Mononuclear cell (primary cell): ENCODE data around the gene IL1B. TPM values are rescaled to one million over a fixed set of nuclear protein-coding genes. Genes with fewer than 3 reads are reported as not detected.

Experiments used
- H3K27me3 ChIP-seq: 2 replicates; pipeline ENCODE4 v1.6.0; 2011; ENCODE audit warnings: low read length, control low read depth; ENCODE audit not compliant: insufficient read depth
- H3K4me1 ChIP-seq: 2 replicates; pipeline ENCODE4 v1.5.1; 2011; ENCODE audit warnings: mild to moderate bottlenecking, low read length, control low read depth; ENCODE audit not compliant: insufficient read depth
- H3K4me3 ChIP-seq: 2 replicates; pipeline ENCODE4 v1.5.1; 2011; ENCODE audit warnings: mild to moderate bottlenecking, low read length, moderate library complexity
- H3K9me3 ChIP-seq: 2 replicates; pipeline ENCODE4 v1.5.1; 2011; ENCODE audit warnings: low read depth, mild to moderate bottlenecking, control low read depth, low read length
- total RNA-seq: library from RNA; depleted of rRNA; stranded (reverse); fragments of >200 nt; gene quantifications from one replicate; pipeline ENCODE4 v1.2.3, GENCODE V29; 2012

The IL1B gene
- total RNA-seq, 1 donor: 3,994 TPM

DNA sequence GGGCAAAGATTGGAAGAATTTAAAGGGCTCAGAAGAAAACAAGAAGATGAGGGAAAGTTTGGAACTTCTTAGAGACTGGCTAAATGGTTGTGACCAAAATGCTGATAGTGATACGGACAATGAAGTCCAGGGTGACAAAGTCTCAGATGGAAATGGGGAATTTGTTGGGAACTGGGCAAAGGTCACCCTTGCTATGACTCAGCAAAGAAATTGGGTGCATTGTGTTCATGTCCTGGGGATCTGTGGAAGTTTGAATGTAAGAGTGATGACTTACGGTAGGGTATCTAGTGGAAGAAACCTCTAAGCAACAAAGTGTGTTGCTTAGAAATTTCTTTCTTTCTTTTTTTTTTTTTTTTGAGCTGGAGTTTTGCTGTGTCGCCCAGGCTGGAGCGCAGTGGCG is 46.3 kb downstream of the IL1B start:
- Histone ChIP-seq H3K4me3 (no peak overlapping the region), H3K9me3 (no peaks in the 10 kb centered on the region), H3K27me3 (no peaks in the 10 kb centered on the region), H3K4me1 (peaks cover 52% of the 10 kb centered on the region)

GRCh38 chr2:112789186-112789585 is 47.4 kb downstream of the IL1B start:
- no peak overlapping the region for H3K4me3 ChIP-seq
- H3K4me1 ChIP-seq: peaks cover 52% of the 10 kb centered on the region
- H3K9me3 ChIP-seq: no peaks in the 10 kb centered on the region
- no peaks in the 10 kb centered on the region for H3K27me3 ChIP-seq

DNA sequence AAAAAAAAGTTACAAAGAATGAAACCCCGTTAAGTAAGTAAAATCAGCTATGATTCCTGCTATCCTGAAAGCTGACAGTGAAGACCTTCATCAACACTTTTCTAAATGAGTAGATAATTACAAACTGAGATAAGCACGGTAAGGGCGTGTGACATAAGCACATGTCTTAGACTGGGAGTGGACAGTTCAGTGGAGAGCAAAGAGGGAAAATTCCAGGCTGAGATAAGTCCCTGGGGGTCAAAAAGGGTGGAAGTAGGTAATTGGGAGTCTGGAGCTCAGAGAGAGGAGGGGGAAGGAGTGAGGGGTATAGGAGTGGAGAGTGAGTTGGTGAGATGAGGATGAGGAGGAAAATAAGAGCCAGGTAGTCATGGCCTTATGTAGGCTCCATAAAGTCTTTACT is 47.9 kb downstream of the IL1B start:
- Histone ChIP-seq H3K4me1 (peaks cover 55% of the 10 kb centered on the region), H3K9me3 (no peaks in the 10 kb centered on the region), H3K27me3 (no peaks in the 10 kb centered on the region), H3K4me3 (no peak overlapping the region)

- H3K4me1 ChIP-seq: peaks cover 53% of the 10 kb centered on the region
- H3K4me3 ChIP-seq: no peak overlapping the region
- no peaks in the 10 kb centered on the region for H3K9me3 ChIP-seq
- no peaks in the 10 kb centered on the region for H3K27me3 ChIP-seq
These were observed 48.7 kb downstream of the IL1B start for GRCh38 chr2:112787729-112788393.

DNA sequence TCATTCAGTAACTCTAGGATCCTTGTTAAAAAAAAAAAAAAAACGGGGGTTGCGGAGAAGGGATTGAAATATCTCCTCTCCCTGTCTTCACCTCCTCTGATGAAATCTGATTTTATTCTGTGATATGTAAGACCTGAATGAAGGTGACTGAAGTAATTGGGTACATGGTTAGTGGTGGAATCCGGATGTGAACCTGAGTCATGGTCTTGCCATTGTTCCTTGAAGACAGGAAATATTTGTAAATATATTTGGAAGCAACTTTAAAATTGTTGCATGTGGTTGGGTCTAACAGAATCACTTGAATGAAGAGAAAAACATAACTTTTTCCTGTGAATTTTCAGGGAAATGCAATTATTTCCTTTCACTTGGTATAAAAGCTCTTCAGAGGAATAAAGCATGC is 49.3 kb downstream of the IL1B start:
- Histone ChIP-seq H3K4me1 (peaks cover 47% of the 10 kb centered on the region), H3K27me3 (no peaks in the 10 kb centered on the region), H3K9me3 (no peaks in the 10 kb centered on the region), H3K4me3 (no peak overlapping the region)

GRCh38 chr2:112784199-112785189 is 52.1 kb downstream of the IL1B start, which contains the start of gene IL1A:
TSS of gene IL1A (minus strand) at chr2:112784493. CDS start at chr2:112783770, 723 bp downstream.
- peaks cover 45% of the 10 kb centered on the region for H3K4me1 ChIP-seq
- H3K9me3 ChIP-seq: no peaks in the 10 kb centered on the region
- H3K4me3 ChIP-seq: no peak within 1 kb of the TSS
- H3K27me3 ChIP-seq: no peaks in the 10 kb centered on the region

- Histone ChIP-seq H3K9me3 (no peaks in the 10 kb centered on the region), H3K4me1 (peaks cover 39% of the 10 kb centered on the region), H3K27me3 (no peaks in the 10 kb centered on the region), H3K4me3 (no peak overlapping the region)
These were observed 53.3 kb downstream of the IL1B start for GRCh38 chr2:112783187-112783714.

DNA sequence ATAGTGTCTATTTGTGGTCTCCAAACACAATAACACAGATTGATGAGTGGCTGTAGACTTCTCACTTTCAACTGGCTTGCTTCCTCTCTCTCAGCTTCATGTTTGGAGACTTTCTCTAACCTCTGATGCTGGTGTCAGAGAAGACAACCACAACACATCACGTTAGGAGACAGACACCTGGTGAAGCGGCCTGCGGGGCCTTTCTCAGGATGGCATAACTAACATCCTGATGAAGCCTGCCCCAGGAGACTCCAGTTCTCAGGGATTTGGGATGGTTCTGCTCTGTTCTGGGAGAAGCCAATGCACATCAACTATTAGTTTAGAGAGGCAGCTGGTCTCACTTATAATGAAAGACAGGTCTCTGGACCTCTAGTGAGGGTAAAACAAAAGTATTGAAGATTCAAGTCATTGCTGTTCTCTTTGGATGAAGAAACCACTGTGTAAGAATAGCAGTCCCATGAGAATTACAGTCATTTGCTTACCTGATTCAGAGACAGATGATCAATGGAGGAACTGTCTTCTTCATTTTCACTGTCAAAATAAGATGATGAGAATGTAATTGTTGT is 54.3 kb downstream of the IL1B start:
- Histone ChIP-seq H3K27me3 (peaks cover 3% of the 10 kb centered on the region), H3K9me3 (no peaks in the 10 kb centered on the region), H3K4me3 (no peak overlapping the region), H3K4me1 (peaks cover 30% of the 10 kb centered on the region)

Other genes with a start within 250 kb of the IL1B start
- gene SLC20A1, start 190.8 kb downstream of the IL1B start, total RNA-seq: 77.2 TPM
- gene NT5DC4, start 115.8 kb downstream of the IL1B start, total RNA-seq: not detected
- gene CKAP2L, start 72.2 kb downstream of the IL1B start, total RNA-seq: 0.21 TPM
- 23.4 TPM for gene IL1A, start 52.3 kb downstream of the IL1B start, total RNA-seq
- gene IL37, start 74.4 kb upstream of the IL1B start, total RNA-seq: not detected
- not detected for gene IL36G, start 141.2 kb upstream of the IL1B start, total RNA-seq
- gene IL36A, start 168.7 kb upstream of the IL1B start, total RNA-seq: not detected
- not detected for gene IL36B, start 216.1 kb upstream of the IL1B start, total RNA-seq
- gene IL36RN, start 222.4 kb upstream of the IL1B start, total RNA-seq: not detected
- gene IL1F10, start 231.2 kb upstream of the IL1B start, total RNA-seq: not detected